ENCODE measurements around the gene ANKRD29.
"Not testable (repeated sequence)": the region's sequence is repeated elsewhere in the genome, so short reads cannot be mapped to it uniquely, and the experiment has no call there.

Gene ANKRD29

DNA sequence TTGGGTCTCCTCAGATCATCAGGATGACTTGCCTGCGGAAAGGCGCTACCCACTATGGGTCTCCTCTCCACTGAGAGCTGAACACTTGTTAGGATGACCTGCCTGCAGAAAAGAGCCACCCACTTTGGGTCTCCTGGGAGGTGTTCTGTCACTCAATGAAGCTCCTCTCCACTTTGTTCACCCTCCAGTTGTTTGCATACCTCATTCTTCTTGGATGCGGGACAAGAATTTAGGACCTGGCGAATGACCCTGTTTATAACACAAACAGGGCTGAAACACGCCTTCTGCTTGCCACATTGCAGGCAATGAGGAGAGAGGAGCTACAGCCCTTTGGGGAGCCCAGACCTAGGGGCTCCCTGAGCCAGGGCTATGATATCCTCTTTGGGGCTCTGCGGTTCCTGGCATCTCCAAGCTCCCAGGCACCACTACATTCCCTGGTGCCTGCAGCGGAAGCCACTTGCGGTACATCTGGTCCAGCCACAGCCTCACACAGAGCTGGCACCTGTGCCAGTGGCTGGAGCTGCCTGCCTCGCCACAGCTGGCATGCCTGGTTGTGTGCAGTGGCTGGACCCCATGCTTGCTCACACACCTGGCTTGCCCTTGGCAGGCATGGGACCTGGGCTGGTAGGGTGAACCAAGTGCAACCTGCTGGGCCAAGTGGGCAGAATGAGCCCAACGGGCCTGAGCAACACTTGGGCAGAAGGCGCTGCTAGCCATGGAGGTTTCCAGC lies 20.6 kb downstream of the ANKRD29 start:
- DNase-seq, result no peak

DNA sequence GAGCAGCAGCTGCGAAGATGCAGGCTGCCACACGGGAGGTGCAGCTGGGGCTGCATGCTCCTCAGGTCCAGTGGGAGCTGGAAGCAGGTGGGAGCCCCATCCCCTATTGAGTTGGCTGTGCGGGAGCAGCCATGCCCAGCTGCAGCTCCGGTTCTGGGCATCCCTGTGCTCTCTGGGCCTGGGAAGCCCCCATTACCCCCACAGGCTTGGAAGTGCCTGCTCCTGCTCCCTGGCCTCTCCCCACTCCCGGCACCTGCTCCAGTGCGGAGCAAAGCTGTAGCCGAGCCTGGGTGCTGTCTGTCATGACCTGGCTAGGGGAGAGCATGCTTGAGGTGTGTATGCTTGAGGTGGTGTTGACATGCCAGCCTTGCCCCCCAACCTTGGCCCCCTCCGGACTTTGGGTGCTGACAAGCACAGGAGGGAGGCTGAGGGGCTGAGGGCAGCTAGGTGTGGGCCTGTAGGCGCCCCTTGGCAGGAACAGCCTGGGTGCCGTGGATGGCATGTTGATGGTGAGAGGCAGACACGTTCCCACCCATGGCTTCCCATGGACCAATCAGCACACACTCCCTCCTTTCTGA lies 21.5 kb downstream of the ANKRD29 start:
- no peak for DNase-seq

- DNase-seq, result no peak
Observed at GRCh38 chr18:23640052-23640451, 22.7 kb downstream of the ANKRD29 start.

- not testable (repeated sequence) for DNase-seq
Observed at GRCh38 chr18:23636433-23636832, 26.3 kb downstream of the ANKRD29 start.

- no peak for DNase-seq
Observed at GRCh38 chr18:23636071-23636399, 26.7 kb downstream of the ANKRD29 start.

DNA sequence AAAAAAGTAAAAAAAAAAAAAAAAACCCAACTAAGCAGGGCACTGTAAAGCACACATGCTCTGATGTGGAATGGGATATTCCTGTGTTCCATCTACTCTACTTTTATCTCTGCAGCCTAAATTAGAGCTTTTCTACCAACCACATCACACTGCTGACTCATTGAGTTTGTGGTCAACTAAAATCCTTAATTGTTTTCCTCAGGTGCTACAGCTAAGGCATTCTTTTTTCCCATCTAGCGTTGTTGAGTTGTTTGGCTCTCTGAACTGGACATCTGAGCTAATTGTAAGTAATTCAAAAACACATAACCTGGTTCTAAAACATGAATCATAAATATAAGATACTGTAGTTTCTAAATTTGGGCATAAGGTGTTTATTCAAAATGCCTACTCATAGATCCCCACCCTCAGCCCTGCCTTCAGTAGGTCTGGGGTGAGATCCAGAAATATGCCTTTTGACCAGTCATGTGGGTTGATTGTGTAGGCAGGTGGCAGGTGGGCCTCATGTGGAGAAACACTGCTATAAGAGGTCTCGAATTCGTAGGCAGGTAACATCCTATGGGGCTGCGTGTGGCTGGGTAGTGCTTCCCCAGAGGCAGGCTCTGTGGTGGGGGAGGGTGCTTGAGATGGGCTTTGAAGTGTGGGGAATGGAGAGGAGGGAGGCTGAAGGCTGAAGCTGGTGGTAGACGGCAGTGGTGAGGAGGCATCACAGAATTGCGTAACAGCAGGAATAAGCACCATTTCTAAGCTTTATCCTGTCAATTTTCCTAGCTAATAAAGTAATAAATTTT lies 27.2 kb downstream of the ANKRD29 start:
- DNase-seq, result no peak

DNA sequence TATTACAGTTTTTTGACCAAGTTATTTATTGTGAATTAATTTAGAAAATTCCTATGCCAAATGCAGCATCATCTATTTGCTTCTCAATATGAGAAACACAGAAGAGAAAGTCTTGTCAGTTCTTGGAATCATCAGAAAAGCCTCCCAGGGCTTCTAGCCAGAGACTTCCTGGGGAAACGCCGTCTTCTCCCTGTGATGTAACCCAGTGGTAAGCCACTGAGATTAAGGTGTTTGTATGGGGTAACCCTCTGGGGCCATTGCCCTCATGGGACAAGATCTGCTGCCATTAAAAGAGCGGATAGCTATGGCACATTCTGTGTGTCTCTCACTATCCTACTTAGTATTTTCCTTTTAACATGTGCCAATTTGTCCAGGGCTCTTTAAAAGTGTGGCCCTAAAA lies 28.0 kb downstream of the ANKRD29 start:
- no peak for DNase-seq

GRCh38 chr18:23632615-23633014 lies 30.1 kb downstream of the ANKRD29 start:
- no peak for DNase-seq

- DNase-seq, result peak in 1 of 2 experiments; percentile 47
Observed at GRCh38 chr18:23631746-23632145, 31.0 kb downstream of the ANKRD29 start.

- DNase-seq, result no peak
Observed at GRCh38 chr18:23631312-23631711, 31.4 kb downstream of the ANKRD29 start.

GRCh38 chr18:23629444-23629946 lies 33.2 kb downstream of the ANKRD29 start:
- DNase-seq, result no peak

DNA sequence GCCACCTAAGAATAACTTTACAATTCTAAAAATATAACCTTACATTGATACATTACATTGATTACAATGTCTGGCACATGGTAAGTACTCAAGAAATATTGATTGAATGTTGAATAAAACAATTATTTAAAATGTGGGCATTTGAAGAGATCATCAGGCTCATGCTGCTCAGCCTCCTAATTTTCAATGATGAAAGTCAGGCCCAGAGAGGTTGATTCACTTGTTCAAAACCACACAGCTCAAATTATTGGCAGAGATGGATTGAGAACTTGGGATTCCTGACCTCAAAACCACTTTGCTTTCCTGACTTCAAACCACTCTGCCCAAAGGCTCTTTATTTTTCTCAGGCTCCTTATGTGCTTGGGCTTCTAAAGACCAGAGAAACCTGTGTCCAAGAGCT lies 34.7 kb downstream of the ANKRD29 start:
- no peak for DNase-seq

DNA sequence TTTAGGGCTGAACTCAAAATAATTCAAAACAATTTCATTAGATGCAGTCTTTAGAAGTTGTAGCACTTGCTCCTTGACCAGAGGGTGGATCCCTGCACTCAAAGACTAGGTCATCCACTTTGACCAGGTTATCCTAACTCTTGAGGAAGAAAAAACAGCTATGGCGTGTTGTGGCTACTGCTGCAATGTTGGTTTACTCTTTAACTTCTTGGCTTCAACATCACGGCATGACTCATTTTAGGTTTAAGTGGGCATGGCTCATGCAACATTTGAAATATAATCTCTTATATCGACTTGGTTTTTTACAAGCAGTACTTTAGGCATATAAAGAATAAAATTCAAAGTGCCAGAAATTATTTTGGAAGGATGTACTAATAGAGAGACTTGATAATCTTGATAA lies 35.4 kb downstream of the ANKRD29 start:
- no peak for DNase-seq

DNA sequence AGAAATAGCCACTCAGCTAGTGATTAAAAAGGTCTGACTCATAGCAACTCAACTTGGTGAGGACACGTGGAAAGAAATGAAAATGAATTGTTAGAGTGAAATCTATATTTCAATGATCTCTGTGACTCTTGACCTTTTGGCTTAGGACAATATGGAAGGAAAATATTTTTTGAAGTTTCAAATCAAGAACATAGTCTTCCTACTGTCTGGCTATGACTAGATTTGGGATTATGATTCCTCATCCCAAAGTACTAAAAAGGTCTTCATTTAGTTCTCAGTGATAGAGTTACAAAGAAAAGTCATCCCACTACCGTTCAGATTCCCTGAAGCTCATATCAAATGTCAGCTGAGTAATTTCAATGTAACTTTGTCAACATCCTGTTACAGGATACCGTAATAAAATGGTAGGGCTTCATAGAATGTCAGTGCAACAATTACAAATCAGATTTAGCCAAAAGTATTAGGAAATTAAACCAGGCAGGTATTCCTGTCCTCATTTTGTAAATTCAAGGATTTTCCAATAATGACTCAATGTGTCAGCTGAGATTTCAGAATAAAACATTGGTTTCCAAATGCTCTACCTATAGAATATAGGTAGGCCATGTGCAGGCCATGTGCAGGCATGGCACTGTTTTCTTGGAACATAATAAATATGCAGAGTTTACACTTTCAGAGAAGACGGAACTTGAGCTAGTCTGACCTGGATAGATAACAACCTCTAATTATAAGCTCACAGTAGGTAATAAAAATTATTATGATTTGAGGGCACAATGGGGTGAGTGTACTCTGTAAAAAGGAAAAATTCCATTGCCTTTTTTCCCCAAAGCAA lies 36.0 kb downstream of the ANKRD29 start:
- DNase-seq, result no peak

DNA sequence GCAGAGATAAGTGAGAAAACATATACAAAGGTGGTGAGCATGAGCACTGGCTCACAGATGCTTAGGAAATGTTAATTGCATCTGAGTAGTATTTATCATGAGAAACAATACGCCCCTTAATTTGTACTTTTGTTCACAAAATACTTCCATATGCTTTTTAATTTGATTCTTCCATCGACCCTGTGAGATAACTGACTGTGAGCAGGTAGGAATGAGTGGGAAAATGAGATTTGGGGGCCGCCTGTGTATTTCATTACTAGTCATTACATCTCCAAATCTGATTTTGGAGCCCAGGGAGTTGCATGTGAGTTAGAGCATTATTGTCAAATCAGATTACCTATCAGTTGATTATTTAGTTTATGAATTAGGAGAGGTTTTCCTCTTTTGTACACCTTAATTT lies 39.7 kb downstream of the ANKRD29 start:
- no peak for DNase-seq

- peak in 1 of 2 experiments; percentile 36 for DNase-seq
Observed at GRCh38 chr18:23619388-23619881, 43.3 kb downstream of the ANKRD29 start.

- peak in 1 of 2 experiments; percentile 31 for DNase-seq
Observed at GRCh38 chr18:23618862-23619387, 43.8 kb downstream of the ANKRD29 start.

GRCh38 chr18:23617412-23618014 lies 45.2 kb downstream of the ANKRD29 start:
- no peak for DNase-seq

DNA sequence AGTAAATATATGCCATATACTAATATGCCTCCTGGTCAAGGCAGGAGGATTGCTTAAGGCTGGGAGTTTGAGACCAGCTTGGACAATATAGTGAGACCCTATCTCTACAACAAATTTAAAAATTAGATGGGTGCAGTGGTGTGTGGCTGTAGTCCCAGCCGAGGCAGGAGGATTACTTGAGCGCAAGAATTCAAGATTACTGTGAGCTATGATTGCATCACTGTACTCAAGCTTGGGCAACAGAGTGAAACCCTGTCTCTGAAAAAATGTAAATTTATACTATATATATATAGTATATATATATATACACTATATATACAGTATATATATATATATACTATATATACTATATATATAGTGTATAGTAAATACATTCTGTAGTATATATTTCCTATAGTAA lies 46.5 kb downstream of the ANKRD29 start:
- DNase-seq, result no peak

- DNase-seq, result no peak
Observed at GRCh38 chr18:23614891-23615290, 47.8 kb downstream of the ANKRD29 start.

DNA sequence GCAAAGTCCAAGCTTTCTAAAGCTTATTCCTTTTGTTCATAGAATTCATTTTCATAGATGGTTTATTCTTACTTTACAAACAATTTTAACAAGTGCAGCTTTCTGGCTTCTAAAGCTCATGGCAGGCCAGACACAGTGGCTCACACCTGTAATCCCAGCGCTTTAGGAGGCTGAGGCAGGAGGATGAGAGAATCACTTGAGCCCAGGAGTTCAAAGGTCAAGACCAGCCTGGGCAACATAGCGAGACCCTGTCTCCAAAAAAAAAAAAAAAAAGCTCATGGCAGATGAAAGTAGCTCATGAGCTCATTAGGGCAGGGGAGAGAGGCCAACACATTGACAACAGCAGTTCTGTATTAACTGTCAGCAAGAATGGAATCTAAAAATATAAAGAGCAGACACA lies 48.3 kb downstream of the ANKRD29 start:
- DNase-seq, result no peak

DNA sequence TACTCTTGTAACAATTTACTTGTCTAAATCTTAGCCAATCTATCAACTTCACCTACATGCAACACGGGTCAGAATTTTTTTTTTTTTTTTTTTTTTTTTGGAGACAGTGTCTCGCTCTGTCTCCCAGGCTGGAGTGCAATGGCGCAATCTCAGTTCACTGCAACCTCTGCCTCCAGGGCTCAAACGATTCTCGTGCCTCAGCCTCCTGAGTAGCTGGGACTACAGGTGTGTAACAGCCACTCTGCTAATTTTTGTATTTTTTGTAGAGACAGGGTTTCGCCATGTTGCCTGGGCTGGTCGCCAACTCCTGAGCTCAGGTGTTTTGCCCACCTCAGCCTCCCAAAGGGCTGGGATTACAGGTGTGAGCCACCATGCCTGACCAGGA lies 49.6 kb downstream of the ANKRD29 start:
- DNase-seq, result not testable (repeated sequence)
